ENCODE data around the gene GRIK4.

Gene GRIK4

GRCh38 chr11:120587299-120587698 lies 75.8 kb downstream of the GRIK4 start:
- Histone ChIP-seq H2AFZ (ENCODE audit: low read depth) (no peak overlapping the region), H3K27me3 (ENCODE audit: insufficient read depth, low read depth) (no peaks in the 10 kb centered on the region), H3K27ac (no peak overlapping the region), H4K20me1 (ENCODE audit: insufficient read depth) (no peaks in the 10 kb centered on the region), H3K9ac (no peak overlapping the region), H3K79me2 (ENCODE audit: insufficient read depth, low read depth) (no peaks in the 10 kb centered on the region), H3K4me3 (IDR thresholded peaks at IDR 0.05; ENCODE audit: insufficient read depth, low read depth, low read length) (no peak overlapping the region), H3K36me3 (ENCODE audit: insufficient read depth) (no peaks in the 10 kb centered on the region), H3K4me1 (ENCODE audit: low read depth, poor library complexity, severe bottlenecking) (no peaks in the 10 kb centered on the region), H3K4me2 (no peak overlapping the region)
- TF ChIP-seq CTCF (conservative IDR thresholded peaks at IDR 0.05; ENCODE audit: low read depth, low read length): no peak

GRCh38 chr11:120589376-120589775 lies 77.8 kb downstream of the GRIK4 start:
- H3K36me3 ChIP-seq (ENCODE audit: insufficient read depth): no peaks in the 10 kb centered on the region
- no peaks in the 10 kb centered on the region for H3K79me2 ChIP-seq (ENCODE audit: insufficient read depth, low read depth)
- no peak overlapping the region for H3K9ac ChIP-seq
- no peaks in the 10 kb centered on the region for H4K20me1 ChIP-seq (ENCODE audit: insufficient read depth)
- no peak overlapping the region for H3K4me3 ChIP-seq (IDR thresholded peaks at IDR 0.05; ENCODE audit: insufficient read depth, low read depth, low read length)
- H3K4me2 ChIP-seq: no peak overlapping the region
- no peak for TF ChIP-seq CTCF (conservative IDR thresholded peaks at IDR 0.05; ENCODE audit: low read depth, low read length)
- no peaks in the 10 kb centered on the region for H3K27me3 ChIP-seq (ENCODE audit: insufficient read depth, low read depth)
- no peak overlapping the region for H3K27ac ChIP-seq
- no peaks in the 10 kb centered on the region for H3K4me1 ChIP-seq (ENCODE audit: low read depth, poor library complexity, severe bottlenecking)
- H2AFZ ChIP-seq (ENCODE audit: low read depth): no peak overlapping the region

- H3K9ac ChIP-seq: no peak overlapping the region
- no peaks in the 10 kb centered on the region for H4K20me1 ChIP-seq (ENCODE audit: insufficient read depth)
- H3K4me1 ChIP-seq (ENCODE audit: low read depth, poor library complexity, severe bottlenecking): no peaks in the 10 kb centered on the region
- H2AFZ ChIP-seq (ENCODE audit: low read depth): no peak overlapping the region
- no peaks in the 10 kb centered on the region for H3K36me3 ChIP-seq (ENCODE audit: insufficient read depth)
- no peaks in the 10 kb centered on the region for H3K79me2 ChIP-seq (ENCODE audit: insufficient read depth, low read depth)
- TF ChIP-seq CTCF (conservative IDR thresholded peaks at IDR 0.05; ENCODE audit: low read depth, low read length): no peak
- H3K27me3 ChIP-seq (ENCODE audit: insufficient read depth, low read depth): no peaks in the 10 kb centered on the region
- H3K4me3 ChIP-seq (IDR thresholded peaks at IDR 0.05; ENCODE audit: insufficient read depth, low read depth, low read length): no peak overlapping the region
- H3K4me2 ChIP-seq: no peak overlapping the region
- H3K27ac ChIP-seq: no peak overlapping the region
These were observed 78.9 kb downstream of the GRIK4 start for GRCh38 chr11:120590472-120590871.

- H2AFZ ChIP-seq (ENCODE audit: low read depth): no peak overlapping the region
These were observed 83.2 kb downstream of the GRIK4 start for GRCh38 chr11:120594746-120595145.

More at GRCh38 chr11:120594746-120595145, 83.2 kb downstream of the GRIK4 start:
- no peak overlapping the region for H3K4me3 ChIP-seq (IDR thresholded peaks at IDR 0.05; ENCODE audit: insufficient read depth, low read depth, low read length)
- H3K9ac ChIP-seq: no peak overlapping the region
- H3K4me2 ChIP-seq: no peak overlapping the region
- no peaks in the 10 kb centered on the region for H3K36me3 ChIP-seq (ENCODE audit: insufficient read depth)
- no peak for TF ChIP-seq CTCF (conservative IDR thresholded peaks at IDR 0.05; ENCODE audit: low read depth, low read length)
- no peaks in the 10 kb centered on the region for H4K20me1 ChIP-seq (ENCODE audit: insufficient read depth)
- H3K27me3 ChIP-seq (ENCODE audit: insufficient read depth, low read depth): no peaks in the 10 kb centered on the region
- no peaks in the 10 kb centered on the region for H3K79me2 ChIP-seq (ENCODE audit: insufficient read depth, low read depth)
- no peak overlapping the region for H3K27ac ChIP-seq
- H3K4me1 ChIP-seq (ENCODE audit: low read depth, poor library complexity, severe bottlenecking): no peaks in the 10 kb centered on the region
